Measurements from ENCODE around the gene CPA5.

DNA sequence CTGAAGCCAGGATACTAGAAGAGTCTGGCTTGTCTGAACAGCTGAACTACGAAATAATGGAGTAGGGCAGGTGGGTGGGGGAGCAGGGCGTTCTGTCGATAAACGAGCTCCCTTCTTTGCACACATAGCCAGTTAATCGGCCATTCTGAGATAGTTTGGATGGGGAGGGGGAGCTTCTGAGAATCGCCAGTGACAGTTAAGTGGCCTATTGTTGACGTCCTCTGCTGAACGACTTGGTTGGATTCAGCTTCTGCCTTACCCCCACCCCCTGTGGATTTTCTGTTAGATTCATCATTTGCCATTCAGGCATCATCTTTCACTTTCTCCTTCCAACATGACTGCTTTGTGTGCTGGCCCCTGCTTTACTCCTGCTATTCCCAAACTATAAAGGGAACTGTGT, 520 bp downstream of the CPA5 start:
- TF ChIP-seq, protein P1, sequence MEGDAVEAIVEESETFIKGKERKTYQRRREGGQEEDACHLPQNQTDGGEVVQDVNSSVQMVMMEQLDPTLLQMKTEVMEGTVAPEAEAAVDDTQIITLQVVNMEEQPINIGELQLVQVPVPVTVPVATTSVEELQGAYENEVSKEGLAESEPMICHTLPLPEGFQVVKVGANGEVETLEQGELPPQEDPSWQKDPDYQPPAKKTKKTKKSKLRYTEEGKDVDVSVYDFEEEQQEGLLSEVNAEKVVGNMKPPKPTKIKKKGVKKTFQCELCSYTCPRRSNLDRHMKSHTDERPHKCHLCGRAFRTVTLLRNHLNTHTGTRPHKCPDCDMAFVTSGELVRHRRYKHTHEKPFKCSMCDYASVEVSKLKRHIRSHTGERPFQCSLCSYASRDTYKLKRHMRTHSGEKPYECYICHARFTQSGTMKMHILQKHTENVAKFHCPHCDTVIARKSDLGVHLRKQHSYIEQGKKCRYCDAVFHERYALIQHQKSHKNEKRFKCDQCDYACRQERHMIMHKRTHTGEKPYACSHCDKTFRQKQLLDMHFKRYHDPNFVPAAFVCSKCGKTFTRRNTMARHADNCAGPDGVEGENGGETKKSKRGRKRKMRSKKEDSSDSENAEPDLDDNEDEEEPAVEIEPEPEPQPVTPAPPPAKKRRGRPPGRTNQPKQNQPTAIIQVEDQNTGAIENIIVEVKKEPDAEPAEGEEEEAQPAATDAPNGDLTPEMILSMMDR (IDR thresholded peaks at IDR 0.05), result no peak
- TF ChIP-seq, protein P2, sequence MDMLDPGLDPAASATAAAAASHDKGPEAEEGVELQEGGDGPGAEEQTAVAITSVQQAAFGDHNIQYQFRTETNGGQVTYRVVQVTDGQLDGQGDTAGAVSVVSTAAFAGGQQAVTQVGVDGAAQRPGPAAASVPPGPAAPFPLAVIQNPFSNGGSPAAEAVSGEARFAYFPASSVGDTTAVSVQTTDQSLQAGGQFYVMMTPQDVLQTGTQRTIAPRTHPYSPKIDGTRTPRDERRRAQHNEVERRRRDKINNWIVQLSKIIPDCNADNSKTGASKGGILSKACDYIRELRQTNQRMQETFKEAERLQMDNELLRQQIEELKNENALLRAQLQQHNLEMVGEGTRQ (CRISPR knock-in tag; IDR thresholded peaks at IDR 0.05), result no peak
- TF ChIP-seq MXD4 (CRISPR knock-in tag; IDR thresholded peaks at IDR 0.05; ENCODE audit: borderline replicate concordance) (no peak), NR2C2 (CRISPR knock-in tag; IDR thresholded peaks at IDR 0.05) (no peak), ZNF423 (CRISPR knock-in tag; IDR thresholded peaks at IDR 0.05) (no peak)
- TF ChIP-seq, protein P3, sequence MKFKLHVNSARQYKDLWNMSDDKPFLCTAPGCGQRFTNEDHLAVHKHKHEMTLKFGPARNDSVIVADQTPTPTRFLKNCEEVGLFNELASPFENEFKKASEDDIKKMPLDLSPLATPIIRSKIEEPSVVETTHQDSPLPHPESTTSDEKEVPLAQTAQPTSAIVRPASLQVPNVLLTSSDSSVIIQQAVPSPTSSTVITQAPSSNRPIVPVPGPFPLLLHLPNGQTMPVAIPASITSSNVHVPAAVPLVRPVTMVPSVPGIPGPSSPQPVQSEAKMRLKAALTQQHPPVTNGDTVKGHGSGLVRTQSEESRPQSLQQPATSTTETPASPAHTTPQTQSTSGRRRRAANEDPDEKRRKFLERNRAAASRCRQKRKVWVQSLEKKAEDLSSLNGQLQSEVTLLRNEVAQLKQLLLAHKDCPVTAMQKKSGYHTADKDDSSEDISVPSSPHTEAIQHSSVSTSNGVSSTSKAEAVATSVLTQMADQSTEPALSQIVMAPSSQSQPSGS (CRISPR knock-in tag; IDR thresholded peaks at IDR 0.05; ENCODE audit: borderline replicate concordance, low read depth), result no peak
- TF ChIP-seq, protein P4, sequence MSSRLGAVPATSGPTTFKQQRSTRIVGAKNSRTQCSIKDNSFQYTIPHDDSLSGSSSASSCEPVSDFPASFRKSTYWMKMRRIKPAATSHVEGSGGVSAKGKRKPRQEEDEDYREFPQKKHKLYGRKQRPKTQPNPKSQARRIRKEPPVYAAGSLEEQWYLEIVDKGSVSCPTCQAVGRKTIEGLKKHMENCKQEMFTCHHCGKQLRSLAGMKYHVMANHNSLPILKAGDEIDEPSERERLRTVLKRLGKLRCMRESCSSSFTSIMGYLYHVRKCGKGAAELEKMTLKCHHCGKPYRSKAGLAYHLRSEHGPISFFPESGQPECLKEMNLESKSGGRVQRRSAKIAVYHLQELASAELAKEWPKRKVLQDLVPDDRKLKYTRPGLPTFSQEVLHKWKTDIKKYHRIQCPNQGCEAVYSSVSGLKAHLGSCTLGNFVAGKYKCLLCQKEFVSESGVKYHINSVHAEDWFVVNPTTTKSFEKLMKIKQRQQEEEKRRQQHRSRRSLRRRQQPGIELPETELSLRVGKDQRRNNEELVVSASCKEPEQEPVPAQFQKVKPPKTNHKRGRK (CRISPR knock-in tag; IDR thresholded peaks at IDR 0.05; ENCODE audit: borderline replicate concordance), result no peak
- TF ChIP-seq, protein P5, sequence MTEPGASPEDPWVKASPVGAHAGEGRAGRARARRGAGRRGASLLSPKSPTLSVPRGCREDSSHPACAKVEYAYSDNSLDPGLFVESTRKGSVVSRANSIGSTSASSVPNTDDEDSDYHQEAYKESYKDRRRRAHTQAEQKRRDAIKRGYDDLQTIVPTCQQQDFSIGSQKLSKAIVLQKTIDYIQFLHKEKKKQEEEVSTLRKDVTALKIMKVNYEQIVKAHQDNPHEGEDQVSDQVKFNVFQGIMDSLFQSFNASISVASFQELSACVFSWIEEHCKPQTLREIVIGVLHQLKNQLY (CRISPR knock-in tag; IDR thresholded peaks at IDR 0.05), result no peak
- TF ChIP-seq, protein P6, sequence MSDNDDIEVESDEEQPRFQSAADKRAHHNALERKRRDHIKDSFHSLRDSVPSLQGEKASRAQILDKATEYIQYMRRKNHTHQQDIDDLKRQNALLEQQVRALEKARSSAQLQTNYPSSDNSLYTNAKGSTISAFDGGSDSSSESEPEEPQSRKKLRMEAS (CRISPR knock-in tag; IDR thresholded peaks at IDR 0.05), result no peak
- TF ChIP-seq, protein P7, sequence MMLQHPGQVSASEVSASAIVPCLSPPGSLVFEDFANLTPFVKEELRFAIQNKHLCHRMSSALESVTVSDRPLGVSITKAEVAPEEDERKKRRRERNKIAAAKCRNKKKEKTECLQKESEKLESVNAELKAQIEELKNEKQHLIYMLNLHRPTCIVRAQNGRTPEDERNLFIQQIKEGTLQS (CRISPR knock-in tag; conservative IDR thresholded peaks at IDR 0.05), result no peak
